HG03095 (cell line): ENCODE measurements around the gene C2CD2.
A peak's percentile ranks its signal among the peaks of the same experiment; 100 is the strongest.

Source experiments
- ATAC-seq: cut with Tn5 transposase; IDR thresholded peaks from one replicate; pipeline ENCODE4 v1.9.1; 2021; ENCODE audit warnings: moderate library complexity; ENCODE audit not compliant: unreplicated experiment

The C2CD2 gene

DNA sequence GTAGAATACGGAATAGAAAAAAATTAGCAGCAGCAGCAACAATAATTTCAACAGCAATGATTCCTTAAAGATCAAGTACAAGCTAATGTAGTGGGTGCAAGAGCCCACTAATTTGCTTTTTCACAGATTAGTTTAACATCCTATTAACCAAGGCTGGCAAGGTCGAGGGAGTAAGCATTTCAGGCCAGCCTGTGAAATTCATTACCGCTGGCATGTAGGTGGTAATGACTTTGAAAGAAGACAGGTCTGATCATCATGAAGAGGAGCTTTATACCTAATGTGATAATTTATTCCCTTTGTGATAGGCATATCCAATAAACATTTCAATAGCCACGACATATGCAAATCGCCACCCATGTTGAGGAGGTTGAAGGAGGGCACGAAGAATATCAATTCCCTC is 63.5 kb downstream of the C2CD2 start:
- no peak for ATAC-seq

DNA sequence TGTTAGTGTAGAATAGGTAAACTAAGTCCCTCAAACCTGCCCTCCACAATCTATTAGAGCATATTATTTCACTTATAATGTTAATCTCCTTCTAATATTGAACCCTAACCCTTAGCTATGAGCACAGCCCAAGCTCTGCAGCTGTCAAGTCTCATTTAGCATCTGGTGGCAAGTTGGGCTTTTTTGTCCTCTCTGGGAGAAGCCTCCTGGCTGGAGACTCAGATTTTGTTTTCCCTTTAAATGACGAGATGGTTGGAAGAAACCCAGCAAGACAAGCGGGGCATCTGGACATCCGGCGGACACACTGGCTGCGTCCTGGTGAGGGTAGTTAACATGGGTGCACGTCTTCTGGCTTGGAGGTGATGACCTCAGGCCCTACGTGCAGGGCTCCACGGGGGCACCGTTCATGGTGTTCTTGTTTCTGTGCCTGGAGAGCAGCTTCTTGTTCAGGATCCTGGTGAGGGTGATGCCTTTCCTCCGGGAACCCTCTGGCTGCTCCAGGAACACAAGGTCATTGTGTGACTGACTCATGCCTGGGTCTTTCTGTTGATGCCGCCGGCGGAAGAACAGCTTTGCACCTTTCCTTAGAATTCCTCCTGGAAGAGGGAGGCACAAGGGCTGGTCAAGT is 65.0 kb downstream of the C2CD2 start:
- ATAC-seq, result no peak

GRCh38 chr21:41887667-41888066 is 66.2 kb downstream of the C2CD2 start:
- no peak for ATAC-seq

DNA sequence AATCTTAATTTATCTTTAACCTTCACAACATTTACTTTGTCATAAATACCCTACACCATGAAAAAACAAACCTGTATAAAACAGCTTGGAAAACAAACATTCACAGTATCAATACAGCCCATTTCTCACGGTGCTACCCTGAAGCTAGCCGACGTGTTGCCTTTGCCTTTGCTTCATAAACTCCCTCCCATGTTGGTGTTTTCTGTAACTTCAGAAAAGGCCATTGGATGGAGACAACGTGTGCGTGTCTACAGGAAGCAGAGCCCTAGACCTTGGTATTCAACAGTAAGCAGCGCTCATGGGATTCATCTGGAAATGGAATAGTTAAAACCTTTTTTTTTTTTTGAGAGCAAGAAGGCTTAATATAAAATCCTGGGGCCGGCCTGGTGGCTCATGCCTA is 67.5 kb downstream of the C2CD2 start:
- ATAC-seq, result no peak

- no peak for ATAC-seq
These were observed 68.3 kb downstream of the C2CD2 start for GRCh38 chr21:41885341-41886024.

GRCh38 chr21:41884501-41885030 is 69.3 kb downstream of the C2CD2 start:
- ATAC-seq, result no peak

- ATAC-seq, result no peak
These were observed 70.2 kb downstream of the C2CD2 start for GRCh38 chr21:41883582-41883981.

- ATAC-seq, result no peak
These were observed 72.8 kb downstream of the C2CD2 start for GRCh38 chr21:41881051-41881450.

- no peak for ATAC-seq
These were observed 73.7 kb downstream of the C2CD2 start for GRCh38 chr21:41880153-41880552.

DNA sequence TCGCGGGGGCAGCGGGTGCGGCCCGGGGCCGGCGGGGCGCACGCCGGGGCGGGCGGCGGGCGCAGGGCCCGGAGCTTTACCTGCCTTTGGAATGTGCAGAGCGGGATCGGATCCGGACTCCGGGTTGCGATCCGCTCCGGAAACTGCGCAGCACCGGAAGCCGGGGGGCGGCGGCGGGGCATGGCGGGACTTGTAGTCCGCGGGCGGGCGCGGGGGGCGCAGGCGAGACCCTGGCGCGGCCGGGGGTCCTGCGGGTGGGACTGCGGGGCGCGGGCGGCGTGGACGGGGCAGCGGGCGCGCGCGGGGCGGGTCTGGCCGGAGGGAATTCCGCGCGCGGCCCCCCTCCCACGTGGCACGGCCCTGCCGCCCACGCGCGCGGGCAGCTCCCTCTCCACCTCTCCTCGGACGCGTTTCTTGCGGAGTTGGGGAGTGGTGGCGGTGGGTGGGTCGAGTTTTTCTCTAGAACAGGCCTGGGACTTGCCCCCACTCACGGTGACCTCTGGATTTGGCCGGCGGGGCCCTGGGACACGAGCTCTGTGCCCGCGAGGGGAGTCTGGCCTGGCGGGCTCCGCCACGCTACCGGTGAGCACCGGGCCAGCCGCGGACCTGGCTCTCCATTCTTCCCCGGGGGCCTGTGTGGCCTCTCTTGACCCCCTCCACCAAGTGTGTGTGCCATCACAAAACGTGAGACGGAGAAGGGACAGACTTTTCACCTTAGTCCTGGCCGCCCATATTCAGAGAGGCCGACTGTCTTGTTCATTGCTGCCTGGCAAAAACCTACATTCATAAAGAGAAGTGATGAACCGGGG is 74.4 kb downstream of the C2CD2 start, which contains the start of gene PRDM15:
PRDM15 (minus strand) TSS at position 155 of the 809 bp plus-strand sequence. CDS start 18,981 bp downstream, outside the sequence.
- peak; percentile 53 for ATAC-seq

- peak; percentile 31 for ATAC-seq
These were observed 75.0 kb downstream of the C2CD2 start for GRCh38 chr21:41878831-41879189.

DNA sequence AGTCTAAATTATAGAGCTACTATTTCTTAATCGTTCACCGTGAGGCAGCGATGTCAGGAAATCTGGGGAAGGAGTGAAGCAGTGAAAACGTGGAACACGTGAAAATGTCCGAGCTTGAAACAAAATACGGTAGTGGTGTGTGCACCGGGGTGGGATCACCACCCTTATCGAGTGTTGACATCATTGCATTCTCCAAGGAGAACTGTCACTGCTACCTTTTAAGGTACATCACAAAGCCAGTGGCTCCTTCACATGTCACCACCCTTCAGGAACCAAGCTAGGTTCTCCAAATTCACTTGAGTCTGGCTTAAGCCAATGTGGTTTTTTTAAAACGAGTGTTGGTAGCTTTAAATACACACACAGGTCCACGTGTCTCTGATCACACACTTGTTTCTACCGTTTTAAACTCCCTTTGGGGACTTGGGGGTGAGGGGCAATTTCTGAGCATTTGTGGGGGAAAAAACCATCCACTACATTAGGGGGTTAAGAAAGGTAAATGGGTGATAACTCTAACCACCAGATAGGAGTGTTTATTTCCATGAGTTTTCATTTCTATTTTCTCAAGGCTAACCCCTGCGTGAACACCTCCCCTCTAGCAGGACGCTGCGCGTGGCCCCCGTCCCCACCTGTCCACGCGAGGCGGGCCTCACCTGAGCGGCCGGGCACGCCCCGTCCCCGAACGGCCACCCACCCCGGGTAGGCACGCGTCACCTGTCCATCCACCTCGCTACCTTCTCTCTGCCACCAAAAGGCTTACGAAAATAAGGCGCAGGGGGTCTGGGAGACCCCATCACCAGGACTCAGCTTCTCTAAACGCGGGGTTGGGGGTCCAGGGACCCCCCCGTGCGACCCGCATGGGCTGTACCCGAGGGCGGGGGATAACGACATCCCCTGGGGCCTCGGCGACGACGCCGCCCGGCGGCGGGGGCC is 75.7 kb downstream of the C2CD2 start:
- ATAC-seq, result peak; percentile 26

DNA sequence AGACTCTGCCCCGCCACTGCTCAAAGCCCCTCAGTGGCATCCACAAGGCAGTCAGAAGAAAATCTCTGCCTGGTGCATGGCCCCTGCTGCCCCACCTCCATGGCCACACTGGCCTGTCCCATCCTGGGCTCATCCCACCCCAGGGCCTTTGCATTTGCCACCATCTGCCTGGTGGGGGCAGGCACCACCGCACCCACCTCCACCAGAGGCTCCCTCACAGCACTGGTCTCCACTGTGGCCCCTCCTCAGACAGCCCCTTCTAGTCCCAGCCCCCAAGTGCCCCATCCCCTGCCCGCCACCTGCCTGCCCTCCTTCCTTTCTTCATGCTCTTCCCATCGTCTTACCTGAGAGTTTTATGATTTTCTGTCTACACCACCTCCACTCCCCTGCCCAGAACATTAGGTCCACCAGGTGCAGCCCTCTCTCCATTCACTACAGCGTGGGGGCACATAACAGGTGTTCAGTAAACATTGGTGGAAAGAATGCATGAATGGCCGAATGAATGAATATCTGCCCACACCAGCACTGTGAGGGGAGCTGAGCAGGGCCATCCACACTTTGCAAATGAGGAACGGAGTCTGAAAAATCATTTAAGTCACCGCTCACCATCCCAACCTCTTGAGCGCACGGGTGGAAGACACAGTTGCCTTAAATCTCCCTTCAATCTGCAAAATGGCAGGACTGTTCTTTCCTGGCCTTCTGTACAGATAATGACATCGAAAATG is 76.7 kb downstream of the C2CD2 start:
- ATAC-seq, result no peak

- ATAC-seq, result no peak
These were observed 77.4 kb downstream of the C2CD2 start for GRCh38 chr21:41876396-41876795.

DNA sequence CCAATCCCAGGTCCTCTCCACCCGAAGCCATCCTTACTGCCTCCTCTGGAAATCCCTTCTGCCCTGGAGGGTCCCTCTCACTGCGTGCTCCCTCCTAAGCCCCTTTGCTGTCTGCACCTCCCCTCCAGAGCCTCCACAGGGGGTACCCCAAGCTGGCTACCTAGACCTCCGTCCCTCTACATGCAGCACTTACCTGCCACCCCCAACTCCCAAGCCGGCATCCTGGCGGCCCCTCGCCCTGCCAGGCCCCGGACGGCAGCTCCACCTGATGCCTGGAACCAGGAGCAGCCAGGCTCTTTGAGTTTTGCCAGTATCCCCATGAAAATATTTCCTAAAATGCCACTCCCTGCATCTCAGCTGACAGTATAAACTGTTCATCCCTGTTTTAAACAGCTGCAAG is 78.7 kb downstream of the C2CD2 start:
- no peak for ATAC-seq

DNA sequence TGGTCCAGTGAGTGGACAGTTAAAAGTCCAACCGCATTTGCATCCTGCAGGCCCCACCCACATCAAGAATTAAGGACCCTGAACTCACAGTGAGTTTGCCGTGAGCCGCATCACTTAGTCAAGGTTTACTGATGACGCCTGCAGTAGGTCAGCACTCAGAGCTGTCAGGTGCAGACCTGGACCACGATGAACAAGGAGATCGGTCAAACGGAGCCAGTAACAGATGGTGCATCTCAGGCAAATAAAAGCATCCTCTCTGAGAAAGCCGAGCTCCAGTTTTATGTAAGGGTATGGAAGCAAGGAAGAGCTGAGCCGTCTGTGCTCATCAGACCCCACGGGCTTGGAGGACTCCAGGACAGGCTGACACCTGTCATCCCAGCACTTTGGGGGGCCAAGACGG is 79.2 kb downstream of the C2CD2 start:
- ATAC-seq, result no peak

DNA sequence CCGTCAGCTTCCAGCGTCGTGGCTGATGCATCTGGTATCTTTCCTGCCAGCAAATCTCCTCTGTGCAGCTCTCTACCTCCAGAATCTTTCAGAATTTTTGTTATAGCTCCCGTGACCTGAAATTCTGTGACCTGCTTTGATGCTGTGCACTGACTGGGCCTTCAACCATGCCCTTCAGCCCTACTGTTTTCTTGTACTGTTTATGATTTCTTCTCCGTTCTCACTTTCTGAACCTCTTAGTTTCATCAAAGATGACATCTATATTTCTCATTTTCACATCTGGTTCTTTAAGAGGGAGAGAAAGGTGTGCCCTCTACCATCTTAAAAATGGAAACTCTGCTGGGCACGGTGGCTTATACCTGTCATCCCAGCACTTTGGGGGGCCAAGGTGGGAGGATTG is 80.4 kb downstream of the C2CD2 start:
- no peak for ATAC-seq

GRCh38 chr21:41873005-41873404 is 80.8 kb downstream of the C2CD2 start:
- ATAC-seq, result no peak

DNA sequence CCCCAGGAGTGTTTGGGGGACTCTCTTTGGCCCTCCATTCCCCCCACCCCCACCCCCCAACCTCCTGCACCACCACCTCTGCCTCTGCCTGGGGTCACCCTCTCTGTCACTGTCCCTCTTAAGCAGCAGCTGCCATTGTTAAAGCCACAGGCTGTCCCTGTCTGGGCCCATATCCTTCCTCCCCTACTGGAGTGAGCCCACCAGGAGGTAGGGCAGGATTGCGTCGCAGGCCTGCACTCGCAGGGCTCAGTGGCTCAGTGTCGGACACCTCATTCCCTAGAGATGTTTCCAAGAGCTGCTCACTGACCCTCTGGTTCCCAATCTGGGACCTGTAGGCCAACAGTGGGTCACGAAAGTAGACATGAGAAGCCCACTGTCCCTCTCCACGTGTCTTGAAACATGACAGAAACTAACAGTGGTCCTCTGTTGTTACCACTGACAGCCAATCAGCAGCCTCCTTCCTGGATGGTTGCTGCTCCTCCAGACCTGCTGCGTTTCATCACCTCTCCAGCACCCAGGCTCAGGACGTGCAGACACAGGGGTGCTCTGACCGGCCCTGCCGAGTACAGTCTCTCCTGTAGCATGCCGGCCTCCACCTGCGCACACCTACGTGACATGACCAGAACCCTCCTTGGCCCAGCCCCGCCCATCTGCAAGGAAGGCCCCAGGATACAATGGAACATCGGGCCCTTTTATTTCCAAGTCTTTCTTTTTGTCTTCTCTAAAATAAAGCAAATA is 82.4 kb downstream of the C2CD2 start:
- ATAC-seq, result no peak
